HCT116 (cell line): Measurements from ENCODE around the gene C16orf74. TPM values are rescaled to one million over a fixed set of nuclear protein-coding genes. Genes with fewer than 3 reads are reported as not detected.

Experiments
- ATAC-seq: fragments of 200-7000 bp; cut with Tn5 transposase; 2 replicates; pipeline ENCODE4 v1.9.1; 2020; ENCODE audit warnings: mild to moderate bottlenecking, moderate library complexity
- BruUV-seq: library from RNA; stranded (reverse); fragments of 400-500 nt; replicated peaks from 2 replicates; lab custom pipeline; 2021; lab: Mats Ljungman, UMichigan
- CTCF ChIA-PET: fragments of 300-600 bp; sonication (Branson Sonifier 250); formaldehyde crosslinking; loops from one replicate; lab custom pipeline; 2021; ENCODE audit warnings: antibody characterized with exemption; lab: Charles Lee
- POLR2A ChIA-PET: fragments of 300-600, 350-600 bp; sonication (Branson Sonifier 250); formaldehyde crosslinking; loops from one replicate; lab custom pipeline; 2021; ENCODE audit warnings: antibody characterized with exemption; lab: Charles Lee
- RAD21 ChIA-PET, 2 experiments: fragments of 300-600 bp; sonication (Branson Sonifier 250); formaldehyde crosslinking; loops; one replicate each; lab custom pipeline; 2023; ENCODE audit warnings: low total read pairs in 2 of 2; ENCODE audit not compliant: uncharacterized antibody in 2 of 2, unreplicated experiment in 2 of 2, low non-redundant PET in 1 of 2; lab: Charles Lee
- DNase-seq: peaks from one replicate; pipeline ENCODE4 v3.0.0-alpha.2; 2010; ENCODE audit warnings: low read depth, low spot score
- H2AFZ ChIP-seq: fragments of 200-600 bp; shearing (Covaris generic), sonication (generic); 2 replicates; pipeline ENCODE4 v1.6.1; 2017; ENCODE audit warnings: low read depth, mixed run types, mixed read lengths, antibody characterized with exemption, low read length; ENCODE audit not compliant: poor library complexity, severe bottlenecking
- H3K27ac ChIP-seq: 2 replicates; pipeline ENCODE4 v1.5.1; 2012; ENCODE audit warnings: low read depth, low read length
- H3K27me3 ChIP-seq: fragments of 200-600 bp; sonication (generic); 2 replicates; pipeline ENCODE4 v1.6.1; 2016; ENCODE audit warnings: mixed run types, low read length, mixed read lengths; ENCODE audit not compliant: insufficient read depth
- H3K36me3 ChIP-seq, 2 experiments: fragments of 200-500 bp in 1 of 2; fragments of 200-600 bp in 1 of 2; sonication (Bioruptor generic) in 1 of 2; sonication (generic) in 1 of 2; 2 replicates each; pipeline versions ENCODE4 v1.5.1 to v1.6.1; 2014 to 2016; ENCODE audit warnings: low read length in 2 of 2, inconsistent platforms in 1 of 2, mixed read lengths in 1 of 2, mixed run types in 1 of 2; ENCODE audit not compliant: insufficient read depth in 2 of 2, control insufficient read depth in 1 of 2
- H3K4me1 ChIP-seq, 2 experiments: fragments of 200-600 bp in 1 of 2; sonication (generic) in 1 of 2; 2 replicates each; pipeline versions ENCODE4 v1.5.1 to v1.6.1; 2012 to 2017; ENCODE audit warnings: low read length in 2 of 2, inconsistent platforms in 1 of 2, mild to moderate bottlenecking in 1 of 2, mixed read lengths in 1 of 2, mixed run types in 1 of 2, moderate library complexity in 1 of 2; ENCODE audit not compliant: insufficient read depth in 2 of 2, control insufficient read depth in 1 of 2
- H3K4me2 ChIP-seq: fragments of 200-600 bp; sonication (generic); 2 replicates; pipeline ENCODE4 v1.6.1; 2017; ENCODE audit warnings: mixed run types, low read length, mixed read lengths
- H3K4me3 ChIP-seq, 2 experiments: fragments of 200-600 bp in 1 of 2; sonication (generic) in 1 of 2; replicated peaks in 1 of 2; 2 replicates each; pipeline ENCODE4 v1.5.1; 2011 to 2016; ENCODE audit warnings: low read length in 2 of 2, control low read depth in 1 of 2, low read depth in 1 of 2, mild to moderate bottlenecking in 1 of 2, mixed read lengths in 1 of 2, mixed run types in 1 of 2
- H3K79me2 ChIP-seq: fragments of 200-600 bp; sonication (generic); 2 replicates; pipeline ENCODE4 v1.6.1; 2017; ENCODE audit warnings: mild to moderate bottlenecking, mixed run types, low read length, moderate library complexity, mixed read lengths; ENCODE audit not compliant: insufficient read depth
- H3K9ac ChIP-seq: fragments of 200-600 bp; sonication (generic); 2 replicates; pipeline ENCODE4 v1.6.1; 2016; ENCODE audit warnings: low read length, mixed read lengths
- H3K9me2 ChIP-seq: fragments of 200-600 bp; sonication (generic), shearing (Covaris generic); 2 replicates; pipeline ENCODE4 v1.6.1; 2017; ENCODE audit warnings: mixed run types, mild to moderate bottlenecking, moderate library complexity; ENCODE audit not compliant: insufficient read depth
- H3K9me3 ChIP-seq, 2 experiments: fragments of 200-500 bp in 1 of 2; fragments of 200-600 bp in 1 of 2; sonication (Bioruptor generic) in 1 of 2; sonication (generic) in 1 of 2; 2 replicates each; pipeline ENCODE4 v1.6.1; 2014 to 2017; ENCODE audit warnings: low read length in 2 of 2, mixed read lengths in 2 of 2, inconsistent platforms in 1 of 2, low read depth in 1 of 2, mild to moderate bottlenecking in 1 of 2, mixed run types in 1 of 2, moderate library complexity in 1 of 2; ENCODE audit not compliant: control insufficient read depth in 1 of 2, insufficient read depth in 1 of 2
- H4K20me1 ChIP-seq: fragments of 200-600 bp; sonication (generic), shearing (Covaris generic); 2 replicates; pipeline ENCODE4 v1.6.1; 2017; ENCODE audit warnings: mixed run types, mild to moderate bottlenecking, moderate library complexity; ENCODE audit not compliant: insufficient read depth
- CBX3 ChIP-seq: IDR thresholded peaks from 2 replicates; pipeline ENCODE4 v1.6.1; 2012; ENCODE audit warnings: low read depth
- EGR1 ChIP-seq: IDR thresholded peaks from 2 replicates; pipeline ENCODE4 v1.6.1; 2012; ENCODE audit warnings: low read depth
- ELF1 ChIP-seq: IDR thresholded peaks from 2 replicates; pipeline ENCODE4 v1.6.1; 2012; ENCODE audit warnings: low read depth, borderline replicate concordance
- FOSL1 ChIP-seq: IDR thresholded peaks from 2 replicates; pipeline ENCODE4 v1.6.1; 2012; ENCODE audit warnings: low read depth
- JUND ChIP-seq: IDR thresholded peaks from 2 replicates; pipeline ENCODE4 v1.6.1; 2012
- POLR2AphosphoS5 ChIP-seq: IDR thresholded peaks from 2 replicates; pipeline ENCODE4 v1.6.1; 2011; ENCODE audit warnings: mild to moderate bottlenecking, low read depth, low read length, moderate library complexity
- REST ChIP-seq: IDR thresholded peaks from 2 replicates; pipeline ENCODE4 v1.6.1; 2012; ENCODE audit warnings: low read depth
- SIN3A ChIP-seq: IDR thresholded peaks from 2 replicates; pipeline ENCODE4 v1.6.1; 2012; ENCODE audit warnings: low read depth
- SP1 ChIP-seq: IDR thresholded peaks from 2 replicates; pipeline ENCODE4 v1.6.1; 2012; ENCODE audit warnings: low read depth
- SRF ChIP-seq: IDR thresholded peaks from 2 replicates; pipeline ENCODE4 v1.6.1; 2012; ENCODE audit warnings: low read depth
- ZNF274 ChIP-seq: fragments of 200-500 bp; sonication (Bioruptor generic); IDR thresholded peaks from 2 replicates; pipeline ENCODE4 v1.6.1; 2014; ENCODE audit warnings: mild to moderate bottlenecking, low read depth, low read length, inconsistent platforms
- intact Hi-C: fragments of 100-400 bp; cut with micrococcal nuclease; formaldehyde crosslinking; loops from 2 replicates; pipeline ENCODE4 v1.10.0; 2022
- total RNA-seq: library from RNA; stranded (reverse); gene quantifications from one replicate; pipeline ENCODE4 v1.2.1, GENCODE V29; 2021; ENCODE audit not compliant: unreplicated experiment
- TF ChIP-seq, protein P1 (sequence below): IDR thresholded peaks from 2 replicates; pipeline ENCODE4 v1.6.1; 2011; ENCODE audit warnings: mild to moderate bottlenecking, low read length, moderate library complexity; ENCODE audit not compliant: insufficient replicate concordance; ENCODE audit errors: extremely low read depth

C16orf74 gene
- total RNA-seq, 1 experiment from 2014 or later, result 30.0 TPM

DNA sequence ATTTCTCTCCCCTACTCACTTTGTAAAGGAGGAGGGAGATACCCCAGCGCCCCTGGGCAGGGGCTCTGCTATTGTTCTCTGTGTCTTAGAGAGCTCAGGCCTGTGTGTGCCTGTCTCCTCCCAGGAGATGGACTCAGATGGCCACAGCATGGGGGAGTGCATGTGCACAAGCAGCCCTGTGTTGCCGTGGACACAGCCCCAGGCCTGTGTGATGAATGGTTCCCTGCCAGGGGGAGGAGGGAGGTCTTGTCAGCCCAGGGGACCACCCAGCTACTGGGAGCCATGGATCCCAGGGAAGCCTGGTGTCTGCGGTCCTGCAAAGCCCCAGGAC is 88.4 kb downstream of the C16orf74 start:
- no peak overlapping the region for H2AFZ ChIP-seq
- H3K79me2 ChIP-seq, result no peaks in the 10 kb centered on the region
- ChIA-PET POLR2A (no interaction called here), CTCF (no interaction called here), RAD21 (no interaction called here)
- H3K27me3 ChIP-seq, result no peaks in the 10 kb centered on the region
- H3K4me2 ChIP-seq, result no peak overlapping the region
- no peaks in the 10 kb centered on the region for H3K9me3 ChIP-seq
- TF ChIP-seq EGR1 (no peak), SRF (no peak), ZNF274 (no peak), SP1 (no peak), CBX3 (no peak), POLR2AphosphoS5 (no peak), SIN3A (no peak), JUND (no peak), ELF1 (no peak), REST (no peak), FOSL1 (no peak)
- TF ChIP-seq, protein P1, sequence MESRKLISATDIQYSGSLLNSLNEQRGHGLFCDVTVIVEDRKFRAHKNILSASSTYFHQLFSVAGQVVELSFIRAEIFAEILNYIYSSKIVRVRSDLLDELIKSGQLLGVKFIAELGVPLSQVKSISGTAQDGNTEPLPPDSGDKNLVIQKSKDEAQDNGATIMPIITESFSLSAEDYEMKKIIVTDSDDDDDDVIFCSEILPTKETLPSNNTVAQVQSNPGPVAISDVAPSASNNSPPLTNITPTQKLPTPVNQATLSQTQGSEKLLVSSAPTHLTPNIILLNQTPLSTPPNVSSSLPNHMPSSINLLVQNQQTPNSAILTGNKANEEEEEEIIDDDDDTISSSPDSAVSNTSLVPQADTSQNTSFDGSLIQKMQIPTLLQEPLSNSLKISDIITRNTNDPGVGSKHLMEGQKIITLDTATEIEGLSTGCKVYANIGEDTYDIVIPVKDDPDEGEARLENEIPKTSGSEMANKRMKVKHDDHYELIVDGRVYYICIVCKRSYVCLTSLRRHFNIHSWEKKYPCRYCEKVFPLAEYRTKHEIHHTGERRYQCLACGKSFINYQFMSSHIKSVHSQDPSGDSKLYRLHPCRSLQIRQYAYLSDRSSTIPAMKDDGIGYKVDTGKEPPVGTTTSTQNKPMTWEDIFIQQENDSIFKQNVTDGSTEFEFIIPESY, result no peak
- H3K9me2 ChIP-seq, result no peaks in the 10 kb centered on the region
- H3K4me1 ChIP-seq, result 0 out of 4 replicates have a peak, but pooled peaks cover 0 to 3% of the 10 kb centered on the region in 2 experiments
- no peak overlapping the region for H3K9ac ChIP-seq
- ATAC-seq (no peak), DNase-seq (no peak)
- H3K4me3 ChIP-seq, result no peak overlapping the region
- H4K20me1 ChIP-seq, result no peaks in the 10 kb centered on the region
- BruUV-seq, result no TSS peak
- peaks cover 67 to 69% of the 10 kb centered on the region in 2 experiments for H3K36me3 ChIP-seq
- no peak overlapping the region for H3K27ac ChIP-seq
- intact Hi-C loops, result no loop called here
